Myocyte (in vitro differentiated cells): ENCODE measurements around the gene POU6F2. TPM values are rescaled to one million over a fixed set of nuclear protein-coding genes. Genes with fewer than 3 reads are reported as not detected.
"Not testable (repeated sequence)": the region's sequence is repeated elsewhere in the genome, so short reads cannot be mapped to it uniquely, and the experiment has no call there.

Source experiments
- DNase-seq: peaks from one replicate; pipeline ENCODE4 v3.0.0-alpha.2; 2012; ENCODE audit warnings: low read depth
- total RNA-seq: library from RNA; depleted of rRNA; stranded (reverse); fragments of >200 nt; gene quantifications from 2 replicates; pipeline ENCODE4 v1.2.3, GENCODE V29; 2014

POU6F2 gene
- total RNA-seq, 1 donor from 2014 or later = 0.11 TPM

GRCh38 chr7:38992203-38992602, 14.5 kb downstream of the POU6F2 start:
- DNase-seq = no peak

GRCh38 chr7:39001595-39001994, 23.9 kb downstream of the POU6F2 start:
- no peak for DNase-seq

- DNase-seq = no peak
These were observed 25.0 kb downstream of the POU6F2 start for GRCh38 chr7:39002755-39003154.

- DNase-seq = no peak
These were observed 27.3 kb downstream of the POU6F2 start for GRCh38 chr7:39005036-39005435.

- no peak for DNase-seq
These were observed 27.8 kb downstream of the POU6F2 start for GRCh38 chr7:39005461-39005860.

- DNase-seq = not testable (repeated sequence)
These were observed 35.6 kb downstream of the POU6F2 start for GRCh38 chr7:39013049-39013939.

GRCh38 chr7:39016609-39017008, 38.9 kb downstream of the POU6F2 start:
- no peak for DNase-seq

- DNase-seq = no peak
These were observed 39.7 kb downstream of the POU6F2 start for GRCh38 chr7:39017369-39017915.

- DNase-seq = no peak
These were observed 45.1 kb downstream of the POU6F2 start for GRCh38 chr7:39022796-39023195.

- DNase-seq = no peak
These were observed 49.8 kb downstream of the POU6F2 start for GRCh38 chr7:39027491-39027890.

GRCh38 chr7:39033885-39034624, 56.3 kb downstream of the POU6F2 start:
- no peak for DNase-seq

- DNase-seq = no peak
These were observed 57.4 kb downstream of the POU6F2 start for GRCh38 chr7:39035156-39035555.

GRCh38 chr7:39035903-39036302, 58.2 kb downstream of the POU6F2 start:
- no peak for DNase-seq

GRCh38 chr7:39042670-39043069, 65.0 kb downstream of the POU6F2 start:
- peak; percentile 4 for DNase-seq

- DNase-seq = no peak
These were observed 65.8 kb downstream of the POU6F2 start for GRCh38 chr7:39043531-39043930.

GRCh38 chr7:39044489-39044888, 66.8 kb downstream of the POU6F2 start:
- DNase-seq = no peak

GRCh38 chr7:39045231-39045630, 67.5 kb downstream of the POU6F2 start:
- DNase-seq = no peak

GRCh38 chr7:39051279-39051678, 73.6 kb downstream of the POU6F2 start:
- DNase-seq = no peak

GRCh38 chr7:39051707-39052106, 74.0 kb downstream of the POU6F2 start:
- DNase-seq = no peak

GRCh38 chr7:39054731-39055130, 77.0 kb downstream of the POU6F2 start:
- DNase-seq = no peak

GRCh38 chr7:39056153-39056552, 78.4 kb downstream of the POU6F2 start:
- no peak for DNase-seq

GRCh38 chr7:39062811-39063210, 85.1 kb downstream of the POU6F2 start:
- no peak for DNase-seq
